ENCODE measurements around the gene DIPK1B.

The DIPK1B gene

GRCh38 chr9:136773386-136774044 is 61.1 kb downstream of the DIPK1B start:
- no peak for DNase-seq
